Liver (tissue), 9 donors: Measurements from ENCODE around the gene SMOC2. TPM values are rescaled to one million over a fixed set of nuclear protein-coding genes. Genes with fewer than 3 reads are reported as not detected.
"Not testable (repeated sequence)": the region's sequence is repeated elsewhere in the genome, so short reads cannot be mapped to it uniquely, and the experiment has no call there.

Experiments used
- DNase-seq: peaks from one replicate; pipeline ENCODE4 v3.0.0-alpha.2; 2017; ENCODE audit warnings: low spot score
- H3K27ac ChIP-seq, 2 donors: one replicate each; pipeline ENCODE4 v1.7.0; 2013; ENCODE audit warnings: inconsistent platforms in 2 of 2, low read length in 2 of 2, control low read depth in 1 of 2, low read depth in 1 of 2, mild to moderate bottlenecking in 1 of 2
- H3K27me3 ChIP-seq, 4 donors: one replicate each; pipeline versions ENCODE4 v1.6.1 to v1.7.0; 2013; ENCODE audit warnings: low read length in 3 of 4, inconsistent platforms in 1 of 4, mild to moderate bottlenecking in 1 of 4, moderate library complexity in 1 of 4; ENCODE audit not compliant: control insufficient read depth in 4 of 4, insufficient read depth in 4 of 4
- H3K36me3 ChIP-seq, 4 donors: one replicate each; pipeline versions ENCODE4 v1.6.1 to v1.7.0; 2013; ENCODE audit warnings: low read length in 3 of 4, mild to moderate bottlenecking in 3 of 4, low read depth in 1 of 4, moderate library complexity in 1 of 4; ENCODE audit not compliant: control insufficient read depth in 4 of 4, insufficient read depth in 3 of 4
- H3K4me1 ChIP-seq, 4 donors: one replicate each; pipeline versions ENCODE4 v1.6.1 to v1.7.0; 2013; ENCODE audit warnings: low read length in 3 of 4, mild to moderate bottlenecking in 3 of 4, moderate library complexity in 1 of 4; ENCODE audit not compliant: control insufficient read depth in 4 of 4, insufficient read depth in 4 of 4
- H3K4me3 ChIP-seq, 3 donors: one replicate each; pipeline versions ENCODE4 v1.6.1 to v1.7.0; 2013; ENCODE audit warnings: low read length in 3 of 3, control low read depth in 1 of 3, low read depth in 1 of 3, mild to moderate bottlenecking in 1 of 3
- H3K9ac ChIP-seq, 2 donors: one replicate each; pipeline ENCODE4 v1.7.0; 2013; ENCODE audit warnings: low read length in 2 of 2, mild to moderate bottlenecking in 2 of 2, moderate library complexity in 2 of 2, control low read depth in 1 of 2, low read depth in 1 of 2
- H3K9me3 ChIP-seq, 4 donors: one replicate each; pipeline versions ENCODE4 v1.6.1 to v1.7.0; 2013; ENCODE audit warnings: low read length in 3 of 4; ENCODE audit not compliant: control insufficient read depth in 4 of 4
- ATF3 ChIP-seq: IDR thresholded peaks from 2 replicates; pipeline ENCODE4 v1.6.1; 2016; ENCODE audit warnings: antibody characterized with exemption
- EGR1 ChIP-seq, 2 donors: IDR thresholded peaks; 2 replicates each; pipeline ENCODE4 v1.6.1; 2016 to 2018; ENCODE audit warnings: antibody characterized with exemption in 2 of 2, low read depth in 2 of 2
- FOXA1 ChIP-seq: IDR thresholded peaks from 2 replicates; pipeline ENCODE4 v1.6.1; 2016; ENCODE audit warnings: antibody characterized with exemption
- FOXA2 ChIP-seq: IDR thresholded peaks from 2 replicates; pipeline ENCODE4 v1.6.1; 2016; ENCODE audit warnings: antibody characterized with exemption
- HNF4G ChIP-seq: IDR thresholded peaks from 2 replicates; pipeline ENCODE4 v1.6.1; 2016; ENCODE audit warnings: antibody characterized with exemption
- MAX ChIP-seq: IDR thresholded peaks from 2 replicates; pipeline ENCODE4 v1.6.1; 2016; ENCODE audit warnings: antibody characterized with exemption
- NR2F2 ChIP-seq: IDR thresholded peaks from 2 replicates; pipeline ENCODE4 v1.6.1; 2016; ENCODE audit warnings: antibody characterized with exemption
- RAD21 ChIP-seq, 2 donors: IDR thresholded peaks; 2 replicates each; pipeline ENCODE4 v1.6.1; 2016; ENCODE audit warnings: antibody characterized with exemption in 2 of 2, mild to moderate bottlenecking in 2 of 2
- RXRA ChIP-seq, 2 donors: IDR thresholded peaks; 2 replicates each; pipeline ENCODE4 v1.6.1; 2017 to 2018; ENCODE audit warnings: antibody characterized with exemption in 2 of 2, mild to moderate bottlenecking in 1 of 2
- TAF1 ChIP-seq: conservative IDR thresholded peaks from 2 replicates; pipeline ENCODE4 v1.6.1; 2016; ENCODE audit warnings: antibody characterized with exemption, mild to moderate bottlenecking
- ZBTB33 ChIP-seq: IDR thresholded peaks from 2 replicates; pipeline ENCODE4 v1.6.1; 2016; ENCODE audit warnings: antibody characterized with exemption
- WGBS: extraction: QIAGEN DNeasy Blood & Tissue Kit; methylation state at CpG from one replicate; pipeline ENCODE4 v1.1.7; 2013; 5-methylcytosine and 5-hydroxymethylcytosine counted together
- polyA plus RNA-seq, 2 donors: library from polyadenylated mRNA; stranded (reverse) in 1 of 2; unstranded in 1 of 2; fragments of 200-250 nt in 1 of 2; fragments of >200 nt in 1 of 2; fragmentation: Nextera tagmentation in 1 of 2; extraction: Ambion mirVana in 1 of 2; gene quantifications; one replicate each; pipeline versions ENCODE4 v1.2.1 to v1.2.3, GENCODE V29; 2013 to 2015
- total RNA-seq, 2 donors: library from RNA; depleted of rRNA; stranded (reverse); fragments of >200 nt; gene quantifications; one replicate each; pipeline ENCODE4 v1.2.3, GENCODE V29; 2014
- donor health status: healthy.
- donor health status: healthy.
- donor health status: healthy.
- donor health status: healthy.
- donor health status: healthy.

The SMOC2 gene
- total and polyA plus RNA-seq, 4 donors: 0.23 to 1.9 (median 1.1) TPM

GRCh38 chr6:168703990-168704389 is 263.0 kb downstream of the SMOC2 start:
- Histone ChIP-seq H3K4me1 (no peaks in the 10 kb centered on the region), H3K9me3 (no peaks in the 10 kb centered on the region), H3K36me3 (no peaks in the 10 kb centered on the region), H3K9ac (no peak overlapping the region), H3K27ac (no peak overlapping the region), H3K4me3 (no peak overlapping the region), H3K27me3 (peaks cover 0 to 2% (median 0%) of the 10 kb centered on the region in 4 donors)
- no peak for TF ChIP-seq HNF4G
- TF ChIP-seq MAX: no peak
- no peak for TF ChIP-seq ATF3
- 83% methylated on average over 16 of the region's 16 CpGs for WGBS
- DNase-seq: no peak

- H3K4me1 ChIP-seq: no peaks in the 10 kb centered on the region
- H3K36me3 ChIP-seq: no peaks in the 10 kb centered on the region
- 75% methylated on average over 6 of the region's 6 CpGs for WGBS
- no peaks in the 10 kb centered on the region for H3K9me3 ChIP-seq
- TF ChIP-seq RAD21 (IDR thresholded peaks at IDR 0.05): no peak
- no peak for TF ChIP-seq TAF1
- H3K4me3 ChIP-seq: no peak overlapping the region
- no peak for DNase-seq
- H3K27me3 ChIP-seq: peaks cover 0 to 2% (median 0%) of the 10 kb centered on the region in 4 donors
- H3K27ac ChIP-seq: no peak overlapping the region
- no peak overlapping the region for H3K9ac ChIP-seq
Measured at GRCh38 chr6:168704678-168705077, 263.7 kb downstream of the SMOC2 start.

GRCh38 chr6:168705271-168705670 is 264.3 kb downstream of the SMOC2 start:
- not testable (repeated sequence) for H3K9me3 ChIP-seq, H3K4me1 ChIP-seq, H3K27me3 ChIP-seq, H3K4me3 ChIP-seq, H3K27ac ChIP-seq, H3K36me3 ChIP-seq, DNase-seq, H3K9ac ChIP-seq
- 92% methylated on average over 16 of the region's 16 CpGs for WGBS

GRCh38 chr6:168706471-168707177 is 265.6 kb downstream of the SMOC2 start:
- Histone ChIP-seq H3K27me3 (peaks cover 0 to 2% (median 0%) of the 10 kb centered on the region in 4 donors), H3K27ac (no peak overlapping the region), H3K4me1 (no peaks in the 10 kb centered on the region), H3K9me3 (no peaks in the 10 kb centered on the region), H3K4me3 (no peak overlapping the region), H3K9ac (no peak overlapping the region), H3K36me3 (no peaks in the 10 kb centered on the region)
- no peak for TF ChIP-seq RXRA (IDR thresholded peaks at IDR 0.05)
- TF ChIP-seq NR2F2: no peak
- TF ChIP-seq FOXA2: no peak
- TF ChIP-seq MAX: no peak
- TF ChIP-seq EGR1 (IDR thresholded peaks at IDR 0.05; ENCODE audit: low read depth in 2 of 2): no peak
- TF ChIP-seq ZBTB33: no peak
- no peak for TF ChIP-seq TAF1
- TF ChIP-seq FOXA1: no peak
- DNase-seq: no peak
- 87% methylated on average over 25 of the region's 25 CpGs for WGBS
